Naive thymus-derived CD8-positive, alpha-beta T cell (primary cell): ENCODE measurements around the gene NFE2L2. TPM values are rescaled to one million over a fixed set of nuclear protein-coding genes. Genes with fewer than 3 reads are reported as not detected.

Experiments used
- ATAC-seq, 2 donors: fragments of 150-1000 bp; cut with Tn5 transposase in 1 of 2; sonication (Bioruptor Pico), chemical (Tn5 transposase) in 1 of 2; 1 replicate in 1 of 2; 2 replicates in 1 of 2; pipeline ENCODE4 v1.10.0; 2021; ENCODE audit warnings: mild to moderate bottlenecking in 2 of 2, moderate library complexity in 2 of 2
- POLR2A ChIA-PET: fragments of 350-600 bp; sonication (Branson Sonifier 250); formaldehyde crosslinking; loops from one replicate; lab custom pipeline; 2021; ENCODE audit warnings: antibody characterized with exemption; lab: Charles Lee
- DNase-seq, 10 donors: peaks; one replicate each; pipeline versions ENCODE4 v3.0.0 to v3.0.0-alpha.2; 2020 to 2022
- H3K27ac Mint-ChIP-seq, 10 donors: one replicate each; pipeline ENCODE4 v1.8.0; 2020 to 2022; ENCODE audit warnings: mild to moderate bottlenecking in 10 of 10, mixed read lengths in 10 of 10, moderate library complexity in 4 of 10, inconsistent platforms in 1 of 10
- H3K27me3 Mint-ChIP-seq, 5 donors: one replicate each; pipeline ENCODE4 v1.8.0; 2021 to 2022; ENCODE audit warnings: mixed read lengths in 5 of 5
- H3K36me3 Mint-ChIP-seq, 3 donors: one replicate each; pipeline ENCODE4 v1.8.0; 2020 to 2022; ENCODE audit warnings: mixed read lengths in 3 of 3, mild to moderate bottlenecking in 2 of 3, inconsistent platforms in 1 of 3
- H3K4me1 Mint-ChIP-seq, 4 donors: one replicate each; pipeline ENCODE4 v1.8.0; 2021 to 2022; ENCODE audit warnings: mixed read lengths in 4 of 4
- H3K4me3 Mint-ChIP-seq, 10 donors: one replicate each; pipeline ENCODE4 v1.8.0; 2020 to 2022; ENCODE audit warnings: mild to moderate bottlenecking in 10 of 10, mixed read lengths in 10 of 10, moderate library complexity in 6 of 10, inconsistent platforms in 1 of 10
- H3K9me3 Mint-ChIP-seq, 9 donors: one replicate each; pipeline ENCODE4 v1.8.0; 2020 to 2022; ENCODE audit warnings: mixed read lengths in 9 of 9, mild to moderate bottlenecking in 3 of 9, inconsistent platforms in 1 of 9, moderate library complexity in 1 of 9
- polyA plus RNA-seq, 3 donors: library from polyadenylated mRNA; unstranded; fragments of 300-500 nt; fragmentation: Illumina TruSeq; gene quantifications; one replicate each; pipeline ENCODE4 v1.2.3, GENCODE V29; 2021
- total RNA-seq, 8 experiments: library from RNA in 2 of 8; stranded (reverse) in 2 of 8; gene quantifications; one replicate each; pipeline ENCODE4 v1.2.3 and lab custom pipeline; 2021 to 2026

The NFE2L2 gene
- total and polyA plus RNA-seq, 5 experiments from 2014 or later, result 48.2 to 96.9 (median 57.8) TPM

DNA sequence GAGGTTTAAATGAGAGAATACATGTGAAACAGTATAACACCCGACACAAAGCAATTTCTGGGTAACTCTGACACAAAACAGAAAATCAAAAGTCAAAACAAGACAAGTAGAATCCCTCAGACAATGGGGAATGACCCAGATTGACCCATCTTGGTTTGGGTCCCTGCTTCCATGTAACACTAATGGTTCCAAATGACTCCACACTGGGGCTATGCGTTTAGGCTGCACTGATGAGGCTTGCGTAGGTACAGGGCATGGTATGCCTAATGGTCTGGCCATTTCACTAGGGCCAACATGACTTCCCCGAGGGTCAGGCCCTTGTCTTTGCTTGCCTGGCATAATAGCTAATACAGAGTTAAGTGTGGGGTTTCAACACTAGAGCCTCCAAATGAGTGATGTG lies 27.2 kb upstream of the NFE2L2 start:
- Mint-ChIP-seq H3K27me3 (no peaks in the 10 kb centered on the region), H3K4me3 (no peak overlapping the region), H3K27ac (peak overlapping the region in 4 of 10 donors; percentile 5 to 43 (median 13)), H3K4me1 (peaks cover 10 to 32% (median 26%) of the 10 kb centered on the region in 4 donors), H3K9me3 (no peaks in the 10 kb centered on the region), H3K36me3 (peaks cover 0 to 2% (median 0%) of the 10 kb centered on the region in 3 donors)
- POLR2A ChIA-PET, result interaction anchor here (7.0 kb wide), 1 partner anchor 26 kb away, joined by 123 read pairs; the partner anchor contains the start of gene NFE2L2
- no peak for DNase-seq
- no peak for ATAC-seq

DNA sequence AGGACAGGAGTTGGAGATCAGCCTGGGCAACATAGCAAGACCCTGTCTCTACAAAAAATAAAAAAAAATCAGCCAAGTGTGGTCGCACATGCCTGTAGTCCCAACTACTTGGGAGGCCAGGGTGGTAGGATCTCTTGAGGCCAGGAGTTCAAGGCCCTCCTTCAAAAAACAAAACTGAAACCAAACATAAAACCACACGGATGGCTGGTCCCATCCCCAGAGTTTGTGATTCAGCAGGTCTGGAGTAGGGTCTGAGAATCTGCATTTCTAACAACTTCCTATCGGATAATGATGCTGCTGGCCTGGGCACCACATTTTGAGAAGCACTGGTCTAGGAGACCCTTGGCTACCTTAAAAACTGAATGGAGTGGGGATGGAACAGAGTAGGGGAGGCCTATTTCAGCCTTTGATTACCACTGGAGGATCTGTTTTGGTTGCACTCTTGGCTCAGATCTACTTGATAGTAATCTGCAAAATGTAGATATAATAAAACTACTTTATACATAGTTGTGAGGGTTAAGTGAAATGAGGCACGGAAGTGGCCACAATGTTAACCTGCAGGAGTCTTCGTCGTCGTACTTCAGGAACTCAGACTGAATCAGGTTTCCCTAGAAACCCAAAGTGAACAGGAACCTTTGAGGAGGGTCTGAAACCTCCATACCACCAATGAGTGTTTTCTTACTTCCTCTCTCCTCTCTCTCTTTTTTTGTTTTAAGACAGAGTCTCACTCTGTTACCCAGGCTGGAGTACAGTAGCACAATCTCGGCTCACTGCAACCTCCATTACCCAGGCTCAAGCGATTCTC lies 25.5 kb upstream of the NFE2L2 start:
- Mint-ChIP-seq H3K4me1 (peaks cover 12 to 31% (median 26%) of the 10 kb centered on the region in 4 donors), H3K4me3 (peak overlapping the region; percentile 40 to 81 (median 72))

DNA sequence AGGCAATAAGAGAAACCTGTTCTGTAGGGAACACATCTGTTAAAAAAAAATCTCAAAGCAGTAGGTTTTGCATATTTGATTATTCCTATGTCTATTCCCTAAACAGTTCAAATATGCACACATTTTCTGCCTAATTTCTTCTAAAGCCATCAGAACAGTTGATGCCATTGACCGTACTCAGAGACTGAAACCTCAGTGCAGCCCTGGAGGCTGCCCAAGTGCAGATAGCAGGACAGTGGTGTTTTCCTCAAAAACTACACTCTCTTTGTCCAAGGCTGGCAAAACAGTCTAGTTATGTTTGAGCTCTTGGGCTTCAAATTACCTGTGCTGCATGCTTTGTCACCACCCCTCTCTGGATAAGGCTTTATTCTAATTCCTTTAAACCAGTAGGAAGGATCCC lies 23.3 kb upstream of the NFE2L2 start:
- no peaks in the 10 kb centered on the region for H3K9me3 Mint-ChIP-seq
- no peaks in the 10 kb centered on the region for H3K27me3 Mint-ChIP-seq
- peak overlapping the region in 4 of 10 donors; percentile 9 to 37 (median 24) for H3K27ac Mint-ChIP-seq
- peaks cover 11 to 31% (median 27%) of the 10 kb centered on the region in 4 donors for H3K4me1 Mint-ChIP-seq
- DNase-seq (no peak), ATAC-seq (no peak)
- H3K36me3 Mint-ChIP-seq, result peaks cover 0 to 2% (median 0%) of the 10 kb centered on the region in 3 donors
- no peak overlapping the region for H3K4me3 Mint-ChIP-seq
- POLR2A ChIA-PET, result interaction anchor here (3.0 kb wide), 1 partner anchor 23 kb away, joined by 30 read pairs; the partner anchor contains the start of gene NFE2L2

More for the DNA sequence above, 25.5 kb upstream of the NFE2L2 start:
- peak overlapping the region; percentile 76 to 93 (median 90) for H3K27ac Mint-ChIP-seq
- POLR2A ChIA-PET, result interaction anchor here (3.0 to 7.0 kb wide), 2 partner anchors 25 kb away, joined by 30 to 123 read pairs; partner anchors contain the start of gene NFE2L2
- ATAC-seq (peak; percentile 72 to 76), DNase-seq (peak in 3 of 10 donors; percentile 19 to 34 (median 19))
- no peaks in the 10 kb centered on the region for H3K27me3 Mint-ChIP-seq
- peaks cover 0 to 2% (median 0%) of the 10 kb centered on the region in 3 donors for H3K36me3 Mint-ChIP-seq
- H3K9me3 Mint-ChIP-seq, result no peaks in the 10 kb centered on the region

DNA sequence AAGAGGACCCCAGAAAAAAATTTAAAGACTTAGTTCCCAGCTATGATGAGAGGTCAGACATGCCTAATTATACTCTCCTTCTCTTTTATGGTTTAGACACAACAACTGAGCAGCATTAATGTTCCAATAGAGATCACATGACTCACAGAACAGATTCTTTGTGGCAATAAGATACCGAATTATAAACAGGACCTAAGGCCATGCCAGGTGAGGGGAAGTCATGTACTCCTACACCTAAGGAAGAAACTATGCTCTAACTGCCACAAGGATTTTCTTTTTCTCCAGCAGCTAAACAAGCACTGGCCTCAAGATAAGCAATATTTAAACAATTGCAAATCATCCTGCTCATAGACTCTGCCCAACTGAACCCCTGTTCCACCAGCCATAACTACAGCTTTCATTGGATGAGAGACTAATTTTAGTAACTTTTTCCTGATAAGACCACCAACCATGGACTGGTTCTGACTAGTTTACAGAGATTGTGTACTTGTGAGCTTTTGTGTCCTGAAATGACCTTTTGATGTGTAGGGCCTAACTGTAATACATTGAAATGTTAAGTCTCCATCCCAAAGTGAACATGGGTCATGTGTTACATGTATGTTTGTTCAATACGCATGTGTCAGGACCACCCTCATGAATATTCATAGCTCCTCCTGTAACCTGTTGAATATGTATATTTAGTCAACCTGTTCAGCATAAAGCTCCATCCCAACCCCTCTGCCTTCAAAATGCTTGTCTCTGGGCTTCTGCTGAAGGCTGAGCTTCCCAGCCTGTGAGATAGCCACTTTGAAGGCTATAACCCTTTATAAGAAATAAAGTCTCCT lies 21.6 kb upstream of the NFE2L2 start:
- Mint-ChIP-seq H3K27me3 (no peaks in the 10 kb centered on the region), H3K4me1 (peaks cover 8 to 36% (median 26%) of the 10 kb centered on the region in 4 donors), H3K4me3 (no peak overlapping the region), H3K9me3 (no peaks in the 10 kb centered on the region), H3K36me3 (peaks cover 0 to 2% (median 0%) of the 10 kb centered on the region in 3 donors), H3K27ac (peak overlapping the region in 4 of 10 donors; percentile 9 to 65 (median 33))
- ATAC-seq (no peak), DNase-seq (no peak)
- POLR2A ChIA-PET, result interaction anchor here (0.9 to 1.9 kb wide), 2 partner anchors 21 to 23 kb away, joined by 4 to 7 read pairs; partner anchors contain the start of gene NFE2L2

DNA sequence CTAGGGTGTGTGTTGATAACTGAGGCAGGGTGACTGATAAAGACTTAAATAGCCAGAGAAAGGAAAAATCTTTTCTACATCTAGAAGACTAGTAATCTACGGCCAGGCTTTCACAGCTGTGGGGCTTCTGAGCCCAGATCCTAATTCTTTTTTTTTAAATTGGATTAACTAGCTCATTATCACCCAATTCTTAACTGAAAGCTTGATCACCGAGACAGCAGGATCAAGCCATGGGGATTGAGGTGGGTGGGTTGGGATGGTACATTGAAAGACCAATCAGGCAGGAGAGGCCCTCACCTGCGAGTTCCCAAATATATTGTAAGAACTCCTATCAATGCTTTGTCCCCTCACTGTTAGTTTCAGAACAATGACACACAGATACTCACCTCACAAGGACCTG lies 20.0 kb upstream of the NFE2L2 start:
- H3K4me1 Mint-ChIP-seq, result peaks cover 4 to 26% (median 13%) of the 10 kb centered on the region in 4 donors
- ATAC-seq, result no peak
- H3K9me3 Mint-ChIP-seq, result no peaks in the 10 kb centered on the region
- POLR2A ChIA-PET, result interaction anchor here (3.5 kb wide), 1 partner anchor 20 kb away, joined by 24 read pairs; the partner anchor contains the start of gene NFE2L2
- H3K27me3 Mint-ChIP-seq, result no peaks in the 10 kb centered on the region
- H3K4me3 Mint-ChIP-seq, result no peak overlapping the region
- DNase-seq, result no peak
- no peak overlapping the region for H3K27ac Mint-ChIP-seq
- H3K36me3 Mint-ChIP-seq, result peaks cover 0 to 2% (median 0%) of the 10 kb centered on the region in 3 donors

DNA sequence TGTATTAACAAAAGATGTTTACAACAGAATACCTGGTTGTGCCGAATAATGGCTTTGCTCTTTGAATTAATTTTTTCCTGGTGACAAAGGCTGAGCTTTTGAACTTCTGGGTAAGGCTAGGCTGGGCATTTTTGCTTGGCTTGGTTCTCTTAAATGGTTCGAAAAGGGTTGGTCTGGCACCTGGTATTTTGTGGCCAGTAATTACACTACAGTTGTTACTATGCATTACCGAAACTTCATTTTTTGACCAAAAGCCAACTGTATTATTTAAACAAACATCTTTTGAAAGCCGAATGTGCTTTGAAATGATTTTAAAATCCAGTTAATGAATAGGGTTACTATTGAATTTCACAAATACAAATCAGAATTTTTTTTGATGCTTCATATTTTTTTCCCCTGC lies 19.4 kb upstream of the NFE2L2 start:
- H3K27me3 Mint-ChIP-seq, result no peaks in the 10 kb centered on the region
- no peak overlapping the region for H3K4me3 Mint-ChIP-seq
- POLR2A ChIA-PET, result interaction anchor here (3.5 kb wide), 1 partner anchor 19 kb away, joined by 24 read pairs; the partner anchor contains the start of gene NFE2L2
- no peak for ATAC-seq
- no peaks in the 10 kb centered on the region for H3K9me3 Mint-ChIP-seq
- peaks cover 0 to 2% (median 0%) of the 10 kb centered on the region in 3 donors for H3K36me3 Mint-ChIP-seq
- no peak overlapping the region for H3K27ac Mint-ChIP-seq
- H3K4me1 Mint-ChIP-seq, result peaks cover 4 to 20% (median 10%) of the 10 kb centered on the region in 4 donors
- no peak for DNase-seq

DNA sequence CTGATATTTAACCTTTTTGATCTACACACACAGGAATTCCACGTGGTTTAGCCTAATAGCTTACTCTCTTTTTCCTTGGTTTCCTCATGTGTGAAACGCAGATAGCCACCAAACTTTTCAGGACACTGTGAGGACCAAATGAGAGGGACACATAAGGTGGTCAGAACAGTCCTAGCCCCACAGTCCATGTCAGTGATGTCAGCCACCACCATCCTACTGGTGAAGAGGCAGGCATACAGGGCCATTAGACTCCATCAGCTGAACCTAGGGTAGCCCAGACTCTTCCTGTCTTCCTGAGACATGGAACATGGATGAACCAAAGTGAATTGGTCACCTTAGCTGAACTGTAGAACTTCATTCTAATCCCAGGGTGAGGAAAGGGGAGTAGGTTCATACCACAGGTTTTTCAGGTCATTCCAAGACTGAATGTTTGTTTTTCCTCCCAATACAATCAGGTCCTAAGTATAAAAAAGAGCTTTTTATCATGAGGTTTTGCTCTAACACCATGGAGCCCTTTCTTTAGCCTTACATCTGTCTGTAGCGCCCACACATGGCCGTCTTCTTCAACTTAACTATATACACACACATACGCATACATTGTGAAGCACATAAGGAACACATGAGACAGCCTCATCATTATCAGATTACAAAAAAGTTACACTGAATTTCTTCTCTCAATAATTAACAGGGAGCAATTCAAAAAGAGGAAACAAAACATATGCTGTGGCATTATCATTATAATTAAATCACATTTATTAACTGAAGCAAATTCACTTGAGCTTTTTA lies 18.5 kb upstream of the NFE2L2 start:
- POLR2A ChIA-PET, result interaction anchor here (3.5 kb wide), 1 partner anchor 19 kb away, joined by 24 read pairs; the partner anchor contains the start of gene NFE2L2
- Mint-ChIP-seq H3K36me3 (peaks cover 0 to 2% (median 0%) of the 10 kb centered on the region in 3 donors), H3K9me3 (no peaks in the 10 kb centered on the region), H3K4me1 (peaks cover 4 to 20% (median 10%) of the 10 kb centered on the region in 4 donors), H3K4me3 (no peak overlapping the region), H3K27ac (peak overlapping the region in 2 of 10 donors; percentile 17 to 31), H3K27me3 (no peaks in the 10 kb centered on the region)
- no peak for ATAC-seq
- no peak for DNase-seq

DNA sequence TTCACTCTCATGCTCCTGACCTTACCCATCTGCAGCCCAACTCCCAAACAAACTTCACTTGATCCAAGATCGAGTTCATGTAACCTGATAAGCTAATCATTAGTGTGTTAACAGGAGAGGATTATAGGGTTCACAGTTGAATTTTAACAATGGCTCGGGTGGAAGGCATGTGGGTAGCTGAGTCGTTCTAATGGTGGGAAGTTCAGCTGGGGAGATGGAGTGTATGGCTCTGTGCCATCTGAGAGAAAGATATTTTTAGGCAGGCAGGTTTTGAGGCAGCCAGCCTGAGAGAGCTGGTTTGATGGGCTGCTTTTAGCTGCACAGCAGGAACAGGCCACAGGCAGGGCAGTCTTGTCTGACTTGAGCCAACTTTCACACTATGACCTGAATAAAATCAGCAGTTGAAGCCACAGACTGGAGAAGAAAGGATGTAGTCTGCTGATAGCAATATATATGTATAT lies 17.7 kb upstream of the NFE2L2 start:
- Mint-ChIP-seq H3K27ac (no peak overlapping the region), H3K4me3 (no peak overlapping the region), H3K9me3 (no peaks in the 10 kb centered on the region), H3K27me3 (no peaks in the 10 kb centered on the region), H3K36me3 (no peaks in the 10 kb centered on the region), H3K4me1 (peaks cover 4 to 20% (median 10%) of the 10 kb centered on the region in 4 donors)
- DNase-seq (no peak), ATAC-seq (no peak)
- POLR2A ChIA-PET, result interaction anchor here (3.5 kb wide), 1 partner anchor 18 kb away, joined by 24 read pairs; the partner anchor contains the start of gene NFE2L2

DNA sequence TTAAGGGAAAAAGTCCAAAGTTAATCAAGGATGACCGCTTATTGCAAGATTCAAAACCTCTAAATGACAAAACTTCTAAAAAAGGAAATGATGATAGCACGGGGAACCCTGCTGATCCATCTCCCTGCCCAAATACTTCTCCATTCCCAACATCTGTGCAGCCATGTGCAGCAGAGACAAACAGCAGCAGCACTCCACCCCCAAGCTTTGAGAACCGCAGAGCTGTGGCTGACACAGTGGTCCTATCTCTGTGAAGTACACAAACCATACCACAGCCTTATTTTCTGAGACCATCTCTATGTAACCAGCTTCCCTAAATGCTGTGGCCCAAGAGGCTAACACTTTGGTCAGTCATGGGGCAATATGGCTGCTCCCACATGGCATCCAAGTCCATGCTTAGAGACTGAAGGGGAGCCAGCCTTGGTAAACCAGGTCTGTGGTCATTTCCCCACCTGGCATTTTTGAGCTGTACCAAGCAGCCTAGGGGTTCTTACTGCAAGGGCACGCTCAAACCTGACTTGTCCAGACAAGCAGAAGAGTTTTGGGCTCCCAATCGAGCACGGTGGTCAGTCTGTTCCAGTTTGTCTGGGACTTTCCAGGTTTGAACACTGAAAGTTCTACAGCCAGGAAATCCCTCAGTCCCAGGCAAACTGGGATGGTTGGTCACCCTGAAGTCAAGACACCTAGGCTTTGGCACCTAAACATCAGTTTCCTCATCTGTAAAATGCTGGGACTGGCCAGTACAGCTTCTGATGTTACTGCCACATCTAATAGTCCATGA lies 17.1 kb upstream of the NFE2L2 start:
- no peak for DNase-seq
- no peaks in the 10 kb centered on the region for H3K36me3 Mint-ChIP-seq
- POLR2A ChIA-PET, result interaction anchor here (3.5 kb wide), 1 partner anchor 17 kb away, joined by 24 read pairs; the partner anchor contains the start of gene NFE2L2
- peak overlapping the region in 1 of 10 donors; percentile 6 for H3K27ac Mint-ChIP-seq
- no peaks in the 10 kb centered on the region for H3K9me3 Mint-ChIP-seq
- no peaks in the 10 kb centered on the region for H3K27me3 Mint-ChIP-seq
- H3K4me1 Mint-ChIP-seq, result peaks cover 4 to 20% (median 10%) of the 10 kb centered on the region in 4 donors
- ATAC-seq, result no peak
- H3K4me3 Mint-ChIP-seq, result no peak overlapping the region

DNA sequence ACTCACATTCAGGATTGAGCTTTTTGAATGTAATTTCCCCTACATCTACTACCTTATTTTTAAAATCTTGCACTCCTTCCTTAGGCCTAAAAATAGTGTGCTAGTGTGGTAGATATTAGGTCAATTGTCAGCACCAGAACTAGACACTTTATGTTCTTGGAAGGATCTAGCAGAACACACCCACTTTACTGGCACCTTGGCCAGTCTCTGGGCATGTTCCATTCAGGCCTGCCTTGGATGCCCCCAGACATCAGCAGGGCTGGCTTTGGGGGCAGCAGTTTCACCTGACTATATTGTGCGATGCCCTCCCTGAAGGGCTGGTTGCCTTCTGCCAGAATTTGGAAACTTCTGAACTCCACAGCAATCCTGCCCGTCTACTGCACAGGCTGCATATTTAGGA lies 15.3 kb upstream of the NFE2L2 start:
- H3K27me3 Mint-ChIP-seq, result no peaks in the 10 kb centered on the region
- POLR2A ChIA-PET, result interaction anchor here (1.1 to 1.6 kb wide), 2 partner anchors 14 to 16 kb away, joined by 3 to 8 read pairs; partner anchors contain the start of gene NFE2L2
- H3K4me3 Mint-ChIP-seq, result no peak overlapping the region
- no peaks in the 10 kb centered on the region for H3K36me3 Mint-ChIP-seq
- no peaks in the 10 kb centered on the region for H3K9me3 Mint-ChIP-seq
- DNase-seq, result no peak
- H3K4me1 Mint-ChIP-seq, result peaks cover 2 to 15% (median 8%) of the 10 kb centered on the region in 4 donors
- no peak for ATAC-seq
- no peak overlapping the region for H3K27ac Mint-ChIP-seq

DNA sequence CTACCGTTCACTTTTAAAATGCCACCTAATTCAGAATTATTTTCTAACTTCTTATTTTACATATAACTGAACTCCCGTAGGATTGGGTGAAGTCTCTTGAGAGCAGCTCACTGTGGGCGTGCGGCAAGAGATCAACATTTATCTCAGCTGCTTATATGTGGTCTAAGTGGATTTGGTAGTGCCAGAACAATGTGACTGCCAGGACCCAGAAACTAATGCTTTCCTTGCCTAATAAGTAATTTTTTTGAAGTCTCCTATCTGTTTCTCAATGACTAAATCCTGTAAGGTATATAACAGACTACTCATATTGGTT lies 11.2 kb upstream of the NFE2L2 start:
- H3K4me3 Mint-ChIP-seq, result no peak overlapping the region
- POLR2A ChIA-PET, result no interaction called here
- ATAC-seq (no peak), DNase-seq (no peak)
- peak overlapping the region in 1 of 10 donors; percentile 71 for H3K27ac Mint-ChIP-seq
- H3K9me3 Mint-ChIP-seq, result no peaks in the 10 kb centered on the region
- no peaks in the 10 kb centered on the region for H3K27me3 Mint-ChIP-seq
- peaks cover 0 to 3% (median 0%) of the 10 kb centered on the region in 4 donors for H3K4me1 Mint-ChIP-seq
- no peaks in the 10 kb centered on the region for H3K36me3 Mint-ChIP-seq
